Stimulated activated CD8-positive, alpha-beta memory T cell treated with anti-CD3 and anti-CD28 coated beads, Interleukin-4, amount 100 ng/mL, for 1 hour (primary cell): ENCODE results near the gene ZNF814.
A peak's percentile ranks its signal among the peaks of the same experiment; 100 is the strongest.
"Not testable (repeated sequence)": the region's sequence is repeated elsewhere in the genome, so short reads cannot be mapped to it uniquely, and the experiment has no call there.

Experiments
- DNase-seq, 2 donors: peaks; one replicate each; pipeline ENCODE4 v3.0.0-alpha.2; 2020; ENCODE audit warnings: low read depth in 2 of 2, low spot score in 1 of 2

Gene ZNF814

GRCh38 chr19:57888560-57889231 lies at the start of gene ZNF814:
Gene ZNF814, minus strand, starts transcription at chr19:57889037. Its CDS starts 235 bp downstream, at chr19:57888802.
- peak; percentile 63 to 67 for DNase-seq

GRCh38 chr19:57935731-57936130 lies 46.9 kb upstream of the ZNF814 start:
- no peak for DNase-seq

GRCh38 chr19:57934820-57935665 lies 46.2 kb upstream of the ZNF814 start, which contains the start of gene ZNF418:
Gene ZNF418, minus strand, starts transcription at chr19:57935402. Its CDS starts 1,580 bp downstream, at chr19:57933822.
- no peak for DNase-seq

GRCh38 chr19:57927587-57927986 lies 38.8 kb upstream of the ZNF814 start:
- DNase-seq = no peak

- DNase-seq = peak; percentile 60 to 70
These were observed 27.5 kb upstream of the ZNF814 start, which contains the start of gene ZNF417 for GRCh38 chr19:57916168-57916995. Gene ZNF417, minus strand, starts transcription at chr19:57916592. Its CDS starts 181 bp downstream, at chr19:57916411.

- no peak for DNase-seq
These were observed 25.7 kb upstream of the ZNF814 start for GRCh38 chr19:57914531-57914930.

- DNase-seq = no peak
These were observed 18.6 kb upstream of the ZNF814 start for GRCh38 chr19:57907394-57907793.

GRCh38 chr19:57905258-57905657 lies 16.4 kb upstream of the ZNF814 start:
- no peak for DNase-seq

- DNase-seq = no peak
These were observed 14.9 kb upstream of the ZNF814 start for GRCh38 chr19:57903618-57904184.

GRCh38 chr19:57900311-57900710 lies 11.5 kb upstream of the ZNF814 start:
- DNase-seq = no peak

GRCh38 chr19:57890706-57891105 lies 1.9 kb upstream of the ZNF814 start:
- DNase-seq = not testable (repeated sequence)

GRCh38 chr19:57888107-57888559 lies 704 bp downstream of the ZNF814 start:
- no peak for DNase-seq

GRCh38 chr19:57887195-57887941 lies 1.5 kb downstream of the ZNF814 start:
- no peak for DNase-seq

GRCh38 chr19:57886046-57886445 lies 2.8 kb downstream of the ZNF814 start:
- DNase-seq = no peak

- DNase-seq = not testable (repeated sequence)
These were observed 14.7 kb downstream of the ZNF814 start for GRCh38 chr19:57873883-57874799.

GRCh38 chr19:57872450-57872849 lies 16.4 kb downstream of the ZNF814 start:
- no peak for DNase-seq

- DNase-seq = no peak
These were observed 18.6 kb downstream of the ZNF814 start for GRCh38 chr19:57870225-57870624.

- DNase-seq = not testable (repeated sequence)
These were observed 19.2 kb downstream of the ZNF814 start for GRCh38 chr19:57869655-57870054.
